Thymus (tissue), 11 donors: ENCODE measurements around the gene PHTF1. TPM values are rescaled to one million over a fixed set of nuclear protein-coding genes. Genes with fewer than 3 reads are reported as not detected.

Experiments used
- DNase-seq, 9 donors: peaks; one replicate each; pipeline ENCODE4 v3.0.0-alpha.2; 2013; ENCODE audit warnings: low spot score in 9 of 9, low read depth in 6 of 9, missing footprints in 1 of 9
- H3K27ac ChIP-seq, 2 donors: one replicate each; pipeline ENCODE4 v1.5.1; 2013; ENCODE audit warnings: control low read depth in 1 of 2, low read depth in 1 of 2, low read length in 1 of 2, mild to moderate bottlenecking in 1 of 2, moderate library complexity in 1 of 2
- H3K27me3 ChIP-seq, 2 donors: one replicate each; pipeline ENCODE4 v1.5.1; 2013; ENCODE audit warnings: low read length in 1 of 2; ENCODE audit not compliant: control insufficient read depth in 2 of 2, insufficient read depth in 1 of 2
- H3K36me3 ChIP-seq, 2 donors: one replicate each; pipeline ENCODE4 v1.5.1; 2013; ENCODE audit warnings: low read length in 1 of 2, mild to moderate bottlenecking in 1 of 2, moderate library complexity in 1 of 2; ENCODE audit not compliant: control insufficient read depth in 2 of 2, insufficient read depth in 2 of 2
- H3K4me1 ChIP-seq, 2 donors: one replicate each; pipeline ENCODE4 v1.5.1; 2013; ENCODE audit warnings: low read length in 2 of 2; ENCODE audit not compliant: control insufficient read depth in 2 of 2, insufficient read depth in 2 of 2
- H3K4me3 ChIP-seq, 2 donors: one replicate each; pipeline ENCODE4 v1.5.1; 2013; ENCODE audit warnings: low read length in 2 of 2, control low read depth in 1 of 2, mild to moderate bottlenecking in 1 of 2
- H3K9me3 ChIP-seq, 2 donors: one replicate each; pipeline ENCODE4 v1.5.1; 2013; ENCODE audit warnings: low read length in 1 of 2, mild to moderate bottlenecking in 1 of 2; ENCODE audit not compliant: control insufficient read depth in 2 of 2, insufficient read depth in 1 of 2
- WGBS: extraction: QIAGEN DNeasy Blood & Tissue Kit; methylation state at CpG from one replicate; pipeline ENCODE4 v1.1.7; 2013; 5-methylcytosine and 5-hydroxymethylcytosine counted together
- polyA plus RNA-seq: library from polyadenylated mRNA; stranded (reverse); fragments of 200-250 nt; gene quantifications from one replicate; pipeline ENCODE4 v1.2.3, GENCODE V29; 2013
- total RNA-seq: library from RNA; stranded (reverse); fragments of 120-200 nt; gene quantifications from one replicate; pipeline ENCODE4 v1.2.4, GENCODE V29; 2013
- donor health status: healthy.

The PHTF1 gene
- total and polyA plus RNA-seq, 2 donors = 6.1 to 9.8 TPM

DNA sequence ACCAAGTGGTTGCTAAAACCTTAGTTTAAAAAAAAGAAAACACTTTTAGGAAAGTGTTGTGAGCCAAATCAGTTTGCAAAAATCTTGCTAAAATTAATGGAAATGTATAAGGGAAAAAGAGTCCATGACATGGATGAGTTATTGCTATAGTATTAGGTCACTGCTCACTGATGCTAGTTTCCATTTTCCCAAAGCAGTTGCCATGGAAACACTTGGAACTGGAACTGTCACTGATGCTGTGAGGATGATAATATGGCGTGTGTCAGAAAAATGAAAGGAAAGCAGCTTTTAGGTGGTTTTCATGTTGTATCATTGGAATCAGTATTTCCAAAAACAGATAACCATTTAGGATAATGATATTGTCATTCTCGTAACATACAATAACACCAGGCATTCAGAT, 104.4 kb downstream of the PHTF1 start:
- H3K36me3 ChIP-seq = no peaks in the 10 kb centered on the region

DNA sequence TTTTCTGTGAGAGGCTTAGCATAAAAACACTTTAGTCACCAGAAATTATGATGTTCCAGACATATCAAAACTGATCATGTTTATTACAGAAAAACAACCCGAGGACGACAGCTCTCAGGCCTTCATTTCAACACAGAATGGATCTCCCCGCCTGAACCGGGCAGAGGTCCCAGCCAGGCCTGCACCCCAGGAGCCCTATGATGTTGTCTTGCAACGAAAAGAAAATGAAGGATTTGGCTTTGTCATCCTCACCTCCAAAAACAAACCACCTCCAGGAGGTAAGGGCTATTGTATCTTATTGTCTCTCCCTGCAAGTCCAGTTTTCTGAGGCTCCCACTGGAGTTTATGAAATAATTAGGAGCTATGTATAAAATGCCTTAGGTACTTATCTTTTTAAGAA, 105.5 kb downstream of the PHTF1 start:
- no peak for DNase-seq
- H3K27ac ChIP-seq = no peak overlapping the region
- H3K4me1 ChIP-seq = no peaks in the 10 kb centered on the region
- no peaks in the 10 kb centered on the region for H3K27me3 ChIP-seq
- no peaks in the 10 kb centered on the region for H3K36me3 ChIP-seq
- WGBS = 97% methylated on average over 5 of the region's 5 CpGs
- H3K4me3 ChIP-seq = no peak overlapping the region
- H3K9me3 ChIP-seq = no peaks in the 10 kb centered on the region

More for the DNA sequence above, 104.4 kb downstream of the PHTF1 start:
- no peak for DNase-seq
- Histone ChIP-seq H3K4me1 (no peaks in the 10 kb centered on the region), H3K9me3 (no peaks in the 10 kb centered on the region), H3K27ac (no peak overlapping the region), H3K4me3 (no peak overlapping the region), H3K27me3 (no peaks in the 10 kb centered on the region)
- WGBS = 98% methylated on average over 2 of the region's 2 CpGs

DNA sequence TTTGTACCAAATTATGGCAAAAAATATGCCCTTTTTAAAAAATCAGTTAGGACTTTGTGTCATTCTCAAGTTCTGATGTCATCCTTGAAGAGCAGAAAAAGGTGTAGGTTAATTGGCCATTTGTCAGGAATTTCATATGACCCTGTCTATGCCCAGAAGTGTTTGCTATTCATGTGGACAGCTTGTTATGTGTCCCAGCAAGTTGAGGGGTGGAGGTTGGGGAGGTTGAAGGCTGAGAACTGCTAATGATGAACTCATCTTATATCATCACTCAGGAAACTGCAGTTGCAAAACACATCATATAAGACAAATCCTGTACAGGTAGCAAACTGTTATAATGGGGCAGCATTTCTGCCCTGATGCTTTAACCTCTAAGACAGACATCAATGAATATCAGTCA, 106.5 kb downstream of the PHTF1 start:
- Histone ChIP-seq H3K27ac (no peak overlapping the region), H3K36me3 (no peaks in the 10 kb centered on the region)

DNA sequence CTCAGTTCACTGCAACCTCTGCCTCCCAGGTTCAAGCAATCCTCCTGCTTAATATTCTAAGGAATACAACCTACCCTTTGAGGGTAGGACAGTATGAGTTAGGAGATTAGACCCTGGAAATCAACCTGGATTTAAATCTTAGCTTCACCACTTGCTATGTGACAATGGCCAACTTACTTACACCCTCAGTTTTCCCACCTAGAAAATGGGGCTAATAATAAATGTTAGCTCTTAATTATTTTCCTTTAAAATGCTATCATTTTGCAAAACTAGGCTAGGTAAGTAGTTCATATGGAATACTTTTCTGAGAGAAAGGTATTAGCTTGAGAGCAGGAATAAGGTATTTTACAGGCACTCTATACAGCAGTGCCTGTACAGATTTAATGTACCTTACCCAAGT, 110.8 kb downstream of the PHTF1 start:
- Histone ChIP-seq H3K36me3 (no peaks in the 10 kb centered on the region), H3K9me3 (no peaks in the 10 kb centered on the region), H3K27me3 (no peaks in the 10 kb centered on the region), H3K4me1 (no peaks in the 10 kb centered on the region), H3K27ac (no peak overlapping the region), H3K4me3 (no peak overlapping the region)
- DNase-seq = no peak

More for the DNA sequence above, 106.5 kb downstream of the PHTF1 start:
- Histone ChIP-seq H3K4me1 (no peaks in the 10 kb centered on the region), H3K9me3 (no peaks in the 10 kb centered on the region), H3K27me3 (no peaks in the 10 kb centered on the region), H3K4me3 (no peak overlapping the region)
- DNase-seq = no peak

DNA sequence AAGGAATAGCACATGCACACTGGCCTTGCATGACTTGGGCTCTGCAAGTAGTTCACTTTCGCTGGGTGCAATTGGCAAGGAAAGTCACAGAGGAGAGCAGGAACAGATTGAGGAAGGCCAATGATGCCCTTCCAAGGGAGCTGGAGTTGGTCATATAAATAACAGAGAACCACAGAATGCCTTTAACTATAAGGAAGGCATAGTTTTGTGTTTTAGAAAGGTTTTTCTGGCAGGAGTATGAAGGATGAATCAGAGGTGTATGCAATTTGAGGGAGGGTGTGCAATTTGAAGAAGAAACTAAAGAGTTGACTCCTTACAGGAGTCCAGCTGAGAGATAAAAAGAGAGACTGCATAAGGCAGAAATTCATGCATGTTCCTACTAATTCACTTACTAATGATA, 112.1 kb downstream of the PHTF1 start:
- H3K36me3 ChIP-seq = no peaks in the 10 kb centered on the region
- H3K4me1 ChIP-seq = no peaks in the 10 kb centered on the region
- H3K27me3 ChIP-seq = no peaks in the 10 kb centered on the region
- no peak overlapping the region for H3K27ac ChIP-seq
- 98% methylated on average over 1 of the region's 1 CpG for WGBS
- H3K9me3 ChIP-seq = no peaks in the 10 kb centered on the region
- no peak overlapping the region for H3K4me3 ChIP-seq
- no peak for DNase-seq

Other genes starting within 250 kb of the PHTF1 start
- 19.1 TPM for gene RSBN1, start 53.0 kb upstream of the PHTF1 start, total RNA-seq
- 11.6 TPM for gene RSBN1, start 53.0 kb upstream of the PHTF1 start, polyA plus RNA-seq
- gene PTPN22, start 112.2 kb upstream of the PHTF1 start, total RNA-seq = 51.1 TPM
- 35.2 TPM for gene PTPN22, start 112.2 kb upstream of the PHTF1 start, polyA plus RNA-seq
- gene BCL2L15, start 128.1 kb upstream of the PHTF1 start, total RNA-seq = 0.76 TPM
- 1.8 TPM for gene BCL2L15, start 128.1 kb upstream of the PHTF1 start, polyA plus RNA-seq
- gene AP4B1, start 145.3 kb upstream of the PHTF1 start, total RNA-seq = 20.0 TPM
- 55.1 TPM for gene AP4B1, start 145.3 kb upstream of the PHTF1 start, polyA plus RNA-seq
- 7.6 TPM for gene DCLRE1B, start 145.8 kb upstream of the PHTF1 start, total RNA-seq
- 2.9 TPM for gene DCLRE1B, start 145.8 kb upstream of the PHTF1 start, polyA plus RNA-seq
- 40.6 TPM for gene HIPK1, start 169.8 kb upstream of the PHTF1 start, total RNA-seq
- gene HIPK1, start 169.8 kb upstream of the PHTF1 start, polyA plus RNA-seq = 30.1 TPM
- 16.3 TPM for gene OLFML3, start 220.0 kb upstream of the PHTF1 start, total RNA-seq
- gene OLFML3, start 220.0 kb upstream of the PHTF1 start, polyA plus RNA-seq = 5.0 TPM